Ovary (tissue), 9 donors: ENCODE measurements around the gene C6orf15. TPM values are rescaled to one million over a fixed set of nuclear protein-coding genes. Genes with fewer than 3 reads are reported as not detected.

ENCODE experiments used
- DNase-seq, 5 donors: peaks; one replicate each; pipeline ENCODE4 v3.0.0-alpha.2; 2019 to 2020
- H3K27ac ChIP-seq, 2 donors: fragments of 200-600 bp; one replicate each; pipeline versions ENCODE4 v1.5.1 to v1.8.0; 2019 to 2022
- H3K27me3 ChIP-seq: fragments of 200-600 bp; one replicate; pipeline ENCODE4 v1.8.0; 2022
- H3K36me3 ChIP-seq: fragments of 200-600 bp; sonication (generic); one replicate; pipeline ENCODE4 v1.5.1; 2019
- H3K4me1 ChIP-seq: one replicate; pipeline ENCODE4 v1.8.1; 2013; ENCODE audit warnings: mild to moderate bottlenecking, moderate library complexity; ENCODE audit not compliant: insufficient read depth
- H3K4me3 ChIP-seq: fragments of 200-600 bp; sonication (generic); one replicate; pipeline ENCODE4 v1.5.1; 2017
- H3K9me3 ChIP-seq, 2 donors: fragments of 200-600 bp in 1 of 2; sonication (generic) in 1 of 2; one replicate each; pipeline versions ENCODE4 v1.5.1 to v1.8.1; 2013 to 2019; ENCODE audit warnings: mild to moderate bottlenecking in 1 of 2, moderate library complexity in 1 of 2
- CTCF ChIP-seq, 3 donors: fragments of 450-650 bp in 2 of 3; fragments of 200-600 bp in 1 of 3; IDR thresholded peaks; one replicate each; pipeline versions ENCODE4 v1.5.1 to v1.8.0; 2016 to 2022; ENCODE audit warnings: antibody characterized with exemption in 3 of 3, mild to moderate bottlenecking in 1 of 3
- EP300 ChIP-seq: sonication (generic); formaldehyde crosslinking; IDR thresholded peaks from one replicate; pipeline ENCODE4 v1.6.1; 2017; ENCODE audit warnings: antibody characterized with exemption
- POLR2A ChIP-seq: fragments of 450-650 bp; IDR thresholded peaks from one replicate; pipeline ENCODE4 v1.6.1; 2017; ENCODE audit warnings: antibody characterized with exemption, mild to moderate bottlenecking, moderate library complexity
- WGBS, 3 donors: extraction: QIAGEN DNeasy Blood & Tissue Kit in 1 of 3; methylation state at CpG; one replicate each; pipeline versions ENCODE4 v1.1.5 to v1.1.7; 2013 to 2017; 5-methylcytosine and 5-hydroxymethylcytosine counted together
- intact Hi-C, 4 donors: fragments of 100-400 bp; cut with DNase I; formaldehyde crosslinking; loops; one replicate each; pipeline versions ENCODE4 v1.11.0 to v1.15.1; 2022 to 2023
- polyA plus RNA-seq, 2 donors: library from polyadenylated mRNA; stranded (reverse); fragments of 200-250 nt in 1 of 2; fragments of 350-450 nt in 1 of 2; fragmentation: Illumina TruSeq in 1 of 2; extraction: RNeasy Lipid Tissue Mini Kit (QIAGEN cat#74804) in 1 of 2; gene quantifications; one replicate each; pipeline ENCODE4 v1.2.3, GENCODE V29; 2013 to 2014
- total RNA-seq, 7 donors: library from RNA; depleted of rRNA in 2 of 7; stranded (reverse); fragments of >200 nt in 2 of 7; fragmentation: NEBNext Ultra II Directional in 3 of 7; extraction: Animal tissue kit (Norgen Biotek cat#: 25700) in 3 of 7; gene quantifications; one replicate each; pipeline versions ENCODE4 v1.1.0 to v1.2.4, GENCODE V29; 2016 to 2023
- donor health status: DM: no; HTN: no; CAD: no; lungs with moderate emphysema.
- donor health status: DM: no; HTN: no; CAD: no.
- donor health status: Bipolar disorder and iron deficiency.
- donor health status: DM: yes; HTN: yes; CAD: no.
- donor health status: DM: no; HTN: no; CAD: no.
- donor health status: DM: yes; HTN: yes; CAD: no.

The C6orf15 gene
- total and polyA plus RNA-seq, 9 donors = not detected

GRCh38 chr6:31125162-31125561, 12.8 kb upstream of the C6orf15 start:
- intact Hi-C loops = no loop called here
- Histone ChIP-seq H3K9me3 (no peaks in the 10 kb centered on the region), H3K27me3 (no peaks in the 10 kb centered on the region), H3K36me3 (no peaks in the 10 kb centered on the region), H3K4me3 (no peak overlapping the region), H3K4me1 (peaks cover 8% of the 10 kb centered on the region), H3K27ac (peak overlapping the region in 1 of 2 donors; percentile 26)
- WGBS, 3 donors = 31 to 51% (median 43%) methylated on average over 8 of the region's 8 CpGs
- TF ChIP-seq CTCF (IDR thresholded peaks at IDR 0.05) (no peak), EP300 (no peak), POLR2A (no peak)
- DNase-seq = peak; percentile 42 to 81 (median 68)

GRCh38 chr6:31122791-31123706, 10.7 kb upstream of the C6orf15 start:
- Histone ChIP-seq H3K9me3 (no peaks in the 10 kb centered on the region), H3K27me3 (no peaks in the 10 kb centered on the region), H3K36me3 (no peaks in the 10 kb centered on the region), H3K4me1 (peaks cover 8% of the 10 kb centered on the region), H3K27ac (peak overlapping the region in 1 of 2 donors; percentile 71), H3K4me3 (no peak overlapping the region)
- WGBS, 3 donors = 33 to 35% (median 34%) methylated on average over 16 of the region's 16 CpGs
- intact Hi-C loops = no loop called here
- peak; percentile 52 to 94 (median 91) for DNase-seq
- TF ChIP-seq CTCF (IDR thresholded peaks at IDR 0.05) (no peak), POLR2A (no peak), EP300 (no peak)

- H3K4me1 ChIP-seq = peaks cover 10% of the 10 kb centered on the region
- no peak overlapping the region for H3K27ac ChIP-seq
- H3K27me3 ChIP-seq = no peaks in the 10 kb centered on the region
- H3K36me3 ChIP-seq = no peaks in the 10 kb centered on the region
- no peak for TF ChIP-seq CTCF (IDR thresholded peaks at IDR 0.05)
- TF ChIP-seq EP300 = no peak
- no peak for TF ChIP-seq POLR2A
- no peaks in the 10 kb centered on the region for H3K9me3 ChIP-seq
- WGBS, 3 donors = 73 to 81% (median 76%) methylated on average over 12 of the region's 12 CpGs
- no peak overlapping the region for H3K4me3 ChIP-seq
- intact Hi-C loops = no loop called here
- no peak for DNase-seq
Measured at GRCh38 chr6:31121131-31121790, 8.9 kb upstream of the C6orf15 start.

GRCh38 chr6:31120151-31120915, 8.0 kb upstream of the C6orf15 start, which contains the start of gene CDSN:
CDSN (minus strand) TSS chr6:31120446; CDS start chr6:31120419, 27 bp downstream.
- TF ChIP-seq POLR2A = no peak
- no peak for TF ChIP-seq EP300
- TF ChIP-seq CTCF (IDR thresholded peaks at IDR 0.05) = no peak
- Histone ChIP-seq H3K4me1 (peaks cover 10% of the 10 kb centered on the region), H3K9me3 (no peaks in the 10 kb centered on the region), H3K27ac (no peak within 1 kb of the TSS), H3K4me3 (no peak within 1 kb of the TSS), H3K36me3 (no peaks in the 10 kb centered on the region), H3K27me3 (no peaks in the 10 kb centered on the region)
- WGBS, 3 donors = 82 to 87% (median 84%) methylated on average over 25 to 26 of the region's 26 CpGs
- no peak for DNase-seq
- intact Hi-C loops = no loop called here
